ENCODE measurements around the gene CD52.
"Not testable (repeated sequence)": the region's sequence is repeated elsewhere in the genome, so short reads cannot be mapped to it uniquely, and the experiment has no call there.

Gene CD52

DNA sequence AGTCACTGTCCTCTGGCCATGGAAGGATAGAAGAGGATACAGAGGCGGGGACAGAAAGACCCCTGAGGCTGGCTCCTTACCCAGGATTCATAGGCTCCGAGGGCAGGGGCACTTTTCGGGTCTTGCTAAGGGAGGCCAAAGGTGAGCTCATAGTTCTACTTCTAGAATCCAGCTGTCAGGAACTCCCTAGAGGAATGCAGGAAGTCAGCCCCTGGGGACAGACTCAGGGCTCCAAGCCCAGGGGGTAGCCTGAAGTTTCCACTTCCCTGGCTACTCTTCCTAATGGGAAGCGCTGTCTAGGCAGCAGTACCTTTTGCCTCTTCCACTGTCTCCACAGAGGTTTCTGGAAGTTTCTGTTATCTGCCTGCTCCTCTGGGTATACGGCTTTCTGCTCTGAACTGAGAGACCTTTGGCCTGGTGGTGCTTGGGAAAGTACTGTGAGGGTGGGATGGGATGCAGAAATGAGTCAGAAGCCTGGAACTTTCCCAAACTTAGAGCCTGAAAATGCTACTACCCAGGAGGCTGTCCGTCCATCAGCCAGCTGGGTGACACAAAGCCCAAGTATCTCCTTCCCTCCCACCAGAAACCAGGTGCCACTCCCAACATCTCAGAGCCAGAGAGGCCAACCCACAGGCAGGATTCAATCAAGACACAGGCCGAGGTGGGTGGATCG, 14.9 kb upstream of the CD52 start:
- H3K4me1 Mint-ChIP-seq (ENCODE audit: low read depth): peaks cover 26% of the 10 kb centered on the region
- no peaks in the 10 kb centered on the region for H3K9me3 Mint-ChIP-seq

GRCh38 chr1:26305667-26306289, 12.0 kb upstream of the CD52 start:
- H3K9me3 Mint-ChIP-seq: no peaks in the 10 kb centered on the region

More for the DNA sequence above, 14.9 kb upstream of the CD52 start:
- Mint-ChIP-seq H3K36me3 (ENCODE audit: low read depth) (no peaks in the 10 kb centered on the region), H3K27ac (no peak overlapping the region), H3K27me3 (ENCODE audit: low read depth) (no peaks in the 10 kb centered on the region), H3K4me3 (no peak overlapping the region)
- DNase-seq (ENCODE audit: low spot score): no peak

GRCh38 chr1:26306290-26307229, 11.2 kb upstream of the CD52 start, which contains the start of gene UBXN11:
Gene UBXN11, minus strand, starts transcription at chr1:26306636. Its CDS starts 3,753 bp downstream, at chr1:26302883.
- Mint-ChIP-seq H3K9me3 (no peaks in the 10 kb centered on the region), H3K4me1 (ENCODE audit: low read depth) (peaks cover 29% of the 10 kb centered on the region), H3K4me3 (peak within 1 kb of the TSS; percentile 98), H3K27ac (peak within 1 kb of the TSS; percentile 97), H3K27me3 (ENCODE audit: low read depth) (no peaks in the 10 kb centered on the region), H3K36me3 (ENCODE audit: low read depth) (peaks cover 2% of the 10 kb centered on the region)
- DNase-seq (ENCODE audit: low spot score): peak; percentile 91

More at GRCh38 chr1:26305667-26306289, 12.0 kb upstream of the CD52 start:
- Mint-ChIP-seq H3K4me1 (ENCODE audit: low read depth) (peaks cover 29% of the 10 kb centered on the region), H3K27me3 (ENCODE audit: low read depth) (no peaks in the 10 kb centered on the region), H3K36me3 (ENCODE audit: low read depth) (peaks cover 2% of the 10 kb centered on the region), H3K27ac (peak overlapping the region; percentile 97), H3K4me3 (peak overlapping the region; percentile 98)
- DNase-seq (ENCODE audit: low spot score): no peak

GRCh38 chr1:26307363-26307781, 10.4 kb upstream of the CD52 start:
- peak overlapping the region; percentile 97 for H3K27ac Mint-ChIP-seq
- H3K27me3 Mint-ChIP-seq (ENCODE audit: low read depth): no peaks in the 10 kb centered on the region
- H3K36me3 Mint-ChIP-seq (ENCODE audit: low read depth): peaks cover 2% of the 10 kb centered on the region
- H3K4me1 Mint-ChIP-seq (ENCODE audit: low read depth): peaks cover 33% of the 10 kb centered on the region
- no peak for DNase-seq (ENCODE audit: low spot score)
- H3K9me3 Mint-ChIP-seq: no peaks in the 10 kb centered on the region
- peak overlapping the region; percentile 98 for H3K4me3 Mint-ChIP-seq

DNA sequence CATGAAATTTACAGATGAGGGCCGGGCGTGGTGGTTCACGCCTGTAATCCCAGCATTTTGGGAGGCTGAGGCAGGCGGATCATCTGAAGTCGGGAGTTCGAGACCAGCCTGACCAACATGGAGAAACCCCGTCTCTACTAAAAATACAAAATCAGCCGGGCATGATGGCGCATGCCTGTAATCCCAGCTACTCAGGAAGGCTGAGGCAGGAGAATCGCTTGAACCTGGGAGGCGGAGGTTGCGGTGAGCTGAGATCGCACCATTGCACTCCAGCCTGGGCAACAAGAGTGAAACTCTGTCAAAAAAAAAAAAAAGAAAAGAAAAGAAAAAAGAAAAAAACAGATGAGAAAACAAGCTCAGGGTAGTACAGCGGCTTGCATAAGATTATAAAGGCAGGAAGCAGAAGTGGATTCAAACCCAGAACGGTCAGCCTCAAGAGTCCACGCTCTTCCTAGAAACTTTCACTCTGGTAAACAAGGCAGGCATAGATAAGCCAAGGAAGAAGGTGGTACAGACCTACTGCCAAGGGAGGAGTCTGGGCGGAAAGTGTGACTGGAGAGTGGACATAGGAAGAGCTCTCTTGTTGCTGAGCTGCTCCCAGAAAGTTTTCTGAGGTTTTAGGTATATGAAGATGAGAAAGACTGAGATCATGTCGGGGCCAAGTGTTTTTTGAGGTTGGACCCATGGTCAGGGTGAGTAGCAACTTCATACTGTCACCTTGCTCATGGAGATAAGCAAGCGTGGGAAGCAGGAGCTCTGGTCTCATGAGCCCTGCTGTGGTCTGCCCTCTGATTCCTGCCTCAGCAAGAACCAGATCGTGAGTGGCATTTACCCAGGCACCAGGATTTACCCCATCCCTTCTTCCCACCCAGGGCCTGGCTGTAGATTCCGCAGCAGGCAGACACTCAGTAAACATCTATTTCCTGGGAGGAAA, 9.5 kb upstream of the CD52 start:
- H3K9me3 Mint-ChIP-seq; H3K36me3 Mint-ChIP-seq (ENCODE audit: low read depth); H3K27me3 Mint-ChIP-seq (ENCODE audit: low read depth): not testable (repeated sequence)
- Mint-ChIP-seq H3K27ac (peak overlapping the region; percentile 97), H3K4me1 (ENCODE audit: low read depth) (peaks cover 35% of the 10 kb centered on the region), H3K4me3 (peak overlapping the region; percentile 98)
- peak; percentile 76 for DNase-seq (ENCODE audit: low spot score)

GRCh38 chr1:26314501-26314900, 3.3 kb upstream of the CD52 start:
- no peak overlapping the region for H3K27ac Mint-ChIP-seq
- H3K9me3 Mint-ChIP-seq: no peaks in the 10 kb centered on the region
- H3K36me3 Mint-ChIP-seq (ENCODE audit: low read depth): peaks cover 19% of the 10 kb centered on the region
- peaks cover 46% of the 10 kb centered on the region for H3K4me1 Mint-ChIP-seq (ENCODE audit: low read depth)
- no peak for DNase-seq (ENCODE audit: low spot score)
- peak overlapping the region; percentile 27 for H3K4me3 Mint-ChIP-seq
- H3K27me3 Mint-ChIP-seq (ENCODE audit: low read depth): no peaks in the 10 kb centered on the region

GRCh38 chr1:26315874-26316850, 1.6 kb upstream of the CD52 start:
- peaks cover 32% of the 10 kb centered on the region for H3K36me3 Mint-ChIP-seq (ENCODE audit: low read depth)
- peak overlapping the region; percentile 88 for H3K27ac Mint-ChIP-seq
- H3K4me3 Mint-ChIP-seq: peak overlapping the region; percentile 92
- no peaks in the 10 kb centered on the region for H3K27me3 Mint-ChIP-seq (ENCODE audit: low read depth)
- no peaks in the 10 kb centered on the region for H3K9me3 Mint-ChIP-seq
- H3K4me1 Mint-ChIP-seq (ENCODE audit: low read depth): peaks cover 52% of the 10 kb centered on the region
- DNase-seq (ENCODE audit: low spot score): no peak

- Mint-ChIP-seq H3K27ac (peak overlapping the region; percentile 75), H3K27me3 (ENCODE audit: low read depth) (no peaks in the 10 kb centered on the region), H3K9me3 (no peaks in the 10 kb centered on the region), H3K36me3 (ENCODE audit: low read depth) (peaks cover 39% of the 10 kb centered on the region), H3K4me3 (peak overlapping the region; percentile 92), H3K4me1 (ENCODE audit: low read depth) (peaks cover 52% of the 10 kb centered on the region)
- no peak for DNase-seq (ENCODE audit: low spot score)
Observed at GRCh38 chr1:26317146-26317545, 612 bp upstream of the CD52 start.

- no peaks in the 10 kb centered on the region for H3K27me3 Mint-ChIP-seq (ENCODE audit: low read depth)
- DNase-seq (ENCODE audit: low spot score): peak; percentile 73
Observed at GRCh38 chr1:26318338-26319064, 743 bp downstream of the CD52 start.

GRCh38 chr1:26320896-26321295, 3.1 kb downstream of the CD52 start:
- peaks cover 59% of the 10 kb centered on the region for H3K36me3 Mint-ChIP-seq (ENCODE audit: low read depth)
- no peaks in the 10 kb centered on the region for H3K9me3 Mint-ChIP-seq
- DNase-seq (ENCODE audit: low spot score): no peak
- H3K4me3 Mint-ChIP-seq: peak overlapping the region; percentile 92
- no peaks in the 10 kb centered on the region for H3K27me3 Mint-ChIP-seq (ENCODE audit: low read depth)
- H3K27ac Mint-ChIP-seq: peak overlapping the region; percentile 96
- peaks cover 37% of the 10 kb centered on the region for H3K4me1 Mint-ChIP-seq (ENCODE audit: low read depth)

More at GRCh38 chr1:26318338-26319064, 743 bp downstream of the CD52 start:
- peaks cover 50% of the 10 kb centered on the region for H3K36me3 Mint-ChIP-seq (ENCODE audit: low read depth)
- peak overlapping the region; percentile 92 for H3K4me3 Mint-ChIP-seq
- peaks cover 56% of the 10 kb centered on the region for H3K4me1 Mint-ChIP-seq (ENCODE audit: low read depth)
- no peaks in the 10 kb centered on the region for H3K9me3 Mint-ChIP-seq
- peak overlapping the region; percentile 75 for H3K27ac Mint-ChIP-seq

- Mint-ChIP-seq H3K9me3 (no peaks in the 10 kb centered on the region), H3K27me3 (ENCODE audit: low read depth) (no peaks in the 10 kb centered on the region), H3K4me1 (ENCODE audit: low read depth) (peaks cover 32% of the 10 kb centered on the region), H3K4me3 (peak overlapping the region; percentile 89), H3K36me3 (ENCODE audit: low read depth) (peaks cover 59% of the 10 kb centered on the region), H3K27ac (peak overlapping the region; percentile 96)
- DNase-seq (ENCODE audit: low spot score): peak; percentile 86
Observed at GRCh38 chr1:26321315-26322041, 3.7 kb downstream of the CD52 start.

All from T-helper 2 cell treated with Interferon-gamma antibody and Interleukin-4, amounts not matched to agents 5 μg/mL and 100 μg/mL, for 36 hours (primary cell).